IMR-90 (cell line): ENCODE data around the gene ADRA2C. TPM values are rescaled to one million over a fixed set of nuclear protein-coding genes. Genes with fewer than 3 reads are reported as not detected.

Source experiments
- ATAC-seq: fragments of 200-7000 bp; cut with Tn5 transposase; 2 replicates; pipeline ENCODE4 v1.9.1; 2020; ENCODE audit warnings: low read depth, mild to moderate bottlenecking, moderate library complexity
- BruUV-seq: library from RNA; stranded (reverse); fragments of 400-500 nt; replicated peaks from 2 replicates; lab custom pipeline; 2021; lab: Mats Ljungman, UMichigan
- CTCF ChIA-PET: fragments of 300-600 bp; formaldehyde crosslinking; extraction: SDS; loops from one replicate; lab custom pipeline; 2021; ENCODE audit warnings: antibody characterized with exemption; lab: Yijun Ruan, JAX
- POLR2A ChIA-PET: fragments of 300-600 bp; sonication (Branson Sonifier 250); formaldehyde crosslinking; loops from one replicate; lab custom pipeline; 2022; ENCODE audit warnings: antibody characterized with exemption; ENCODE audit not compliant: unreplicated experiment; lab: Charles Lee
- DNase-seq: peaks from one replicate; pipeline ENCODE4 v3.0.0; 2013
- H2AFZ ChIP-seq: replicated peaks from 2 replicates; pipeline ENCODE3; 2013; ENCODE audit warnings: low read length, mild to moderate bottlenecking; ENCODE audit not compliant: poor library complexity
- H2AK5ac ChIP-seq: 2 replicates; pipeline ENCODE4 v1.6.1; 2013; ENCODE audit warnings: low read depth, low read length, inconsistent platforms
- H2AK9ac ChIP-seq: replicated peaks from 2 replicates; pipeline ENCODE3; 2013; ENCODE audit warnings: mild to moderate bottlenecking, low read depth, low read length, moderate library complexity; ENCODE audit not compliant: poor library complexity
- H2BK120ac ChIP-seq: 2 replicates; pipeline ENCODE4 v1.6.1; 2013; ENCODE audit warnings: low read depth, low read length, inconsistent platforms
- H2BK15ac ChIP-seq: 3 replicates; pipeline ENCODE4 v1.6.1; 2013; ENCODE audit warnings: low read depth, low read length, inconsistent platforms
- H2BK20ac ChIP-seq: 2 replicates; pipeline ENCODE4 v1.6.1; 2013; ENCODE audit warnings: low read depth, mild to moderate bottlenecking, inconsistent platforms, low read length, moderate library complexity
- H2BK5ac ChIP-seq: 2 replicates; pipeline ENCODE4 v1.6.1; 2013; ENCODE audit warnings: mild to moderate bottlenecking, low read depth, low read length, inconsistent platforms; ENCODE audit not compliant: poor library complexity, severe bottlenecking
- H3K14ac ChIP-seq: replicated peaks from 2 replicates; pipeline ENCODE4 v1.6.1; 2013; ENCODE audit warnings: low read depth, low read length, inconsistent platforms
- H3K18ac ChIP-seq: 2 replicates; pipeline ENCODE4 v1.6.1; 2013; ENCODE audit warnings: low read depth, low read length, control low read depth
- H3K23ac ChIP-seq: 2 replicates; pipeline ENCODE4 v1.6.1; 2013; ENCODE audit warnings: low read depth, low read length, inconsistent platforms
- H3K27ac ChIP-seq: 2 replicates; pipeline ENCODE4 v1.5.1; 2013; ENCODE audit warnings: mild to moderate bottlenecking, control low read depth, low read length; ENCODE audit not compliant: insufficient read depth
- H3K27me3 ChIP-seq: 2 replicates; pipeline ENCODE4 v1.6.1; 2013; ENCODE audit warnings: low read length; ENCODE audit not compliant: control insufficient read depth, insufficient read depth
- H3K36me3 ChIP-seq: 2 replicates; pipeline ENCODE4 v1.6.1; 2013; ENCODE audit warnings: low read length, mixed read lengths; ENCODE audit not compliant: control insufficient read depth, insufficient read depth
- H3K4ac ChIP-seq: 2 replicates; pipeline ENCODE4 v1.6.1; 2013; ENCODE audit warnings: low read depth, low read length, inconsistent platforms
- H3K4me1 ChIP-seq: 2 replicates; pipeline ENCODE4 v1.6.1; 2013; ENCODE audit warnings: low read length, mixed read lengths; ENCODE audit not compliant: control insufficient read depth, insufficient read depth
- H3K4me2 ChIP-seq: 2 replicates; pipeline ENCODE4 v1.6.1; 2013; ENCODE audit warnings: low read depth, mild to moderate bottlenecking, control low read depth, low read length, moderate library complexity
- H3K4me3 ChIP-seq: 2 replicates; pipeline ENCODE4 v1.5.1; 2013; ENCODE audit warnings: low read depth, mild to moderate bottlenecking, control low read depth, low read length, moderate library complexity; ENCODE audit not compliant: insufficient read depth
- H3K56ac ChIP-seq: 2 replicates; pipeline ENCODE4 v1.6.1; 2013; ENCODE audit warnings: low read length, inconsistent platforms; ENCODE audit not compliant: insufficient read depth; ENCODE audit errors: extremely low read depth
- H3K79me1 ChIP-seq, 2 experiments: 2 replicates each; pipeline ENCODE4 v1.6.1; 2013; ENCODE audit warnings: low read length in 2 of 2, inconsistent platforms in 1 of 2, low read depth in 1 of 2
- H3K9ac ChIP-seq: 2 replicates; pipeline ENCODE4 v1.6.1; 2013; ENCODE audit warnings: low read depth, low read length, control low read depth
- H3K9me1 ChIP-seq: 2 replicates; pipeline ENCODE4 v1.6.1; 2013; ENCODE audit warnings: low read length, inconsistent platforms; ENCODE audit not compliant: insufficient read depth
- H3K9me3 ChIP-seq: 2 replicates; pipeline ENCODE4 v1.6.1; 2013; ENCODE audit warnings: low read length; ENCODE audit not compliant: control insufficient read depth, insufficient read depth
- H4K20me1 ChIP-seq: 2 replicates; pipeline ENCODE4 v1.6.1; 2013; ENCODE audit warnings: low read length, inconsistent platforms; ENCODE audit not compliant: insufficient read depth
- H4K5ac ChIP-seq: 2 replicates; pipeline ENCODE4 v1.6.1; 2013; ENCODE audit warnings: mild to moderate bottlenecking, low read depth, low read length, control low read depth
- H4K8ac ChIP-seq, 2 experiments: 2 replicates each; pipeline ENCODE4 v1.6.1; 2013; ENCODE audit warnings: low read depth in 2 of 2, low read length in 2 of 2, control low read depth in 1 of 2, inconsistent platforms in 1 of 2
- H4K91ac ChIP-seq: 2 replicates; pipeline ENCODE4 v1.6.1; 2013; ENCODE audit warnings: low read depth, low read length, inconsistent platforms; ENCODE audit not compliant: insufficient read depth
- CHD1 ChIP-seq: IDR thresholded peaks from 2 replicates; pipeline ENCODE4 v1.6.1; 2012; ENCODE audit warnings: low read depth, low read length, improper control_type of control experiment
- ELK1 ChIP-seq: fragments of 150-350 bp; IDR thresholded peaks from 2 replicates; pipeline ENCODE4 v1.6.1; 2016; ENCODE audit warnings: low read depth, mild to moderate bottlenecking, low read length, moderate library complexity, borderline replicate concordance
- MAFK ChIP-seq: IDR thresholded peaks from 2 replicates; pipeline ENCODE4 v1.6.1; 2012; ENCODE audit warnings: low read depth, low read length, improper control_type of control experiment
- MXI1 ChIP-seq: IDR thresholded peaks from 2 replicates; pipeline ENCODE4 v1.6.1; 2012; ENCODE audit warnings: low read depth, mild to moderate bottlenecking, low read length, moderate library complexity, borderline replicate concordance
- NFE2L2 ChIP-seq: fragments of 150-350 bp; IDR thresholded peaks from 2 replicates; pipeline ENCODE4 v1.6.1; 2016; ENCODE audit warnings: low read depth, mild to moderate bottlenecking, low read length
- WGBS, 2 experiments: methylation state at CpG; one replicate each; pipeline versions ENCODE4 v1.1.5 to v1.1.7; 2013; ENCODE audit warnings: missing lambda C conversion rate in 2 of 2; ENCODE audit not compliant: insufficient read length in 1 of 2; ENCODE audit errors: extremely low coverage in 2 of 2; 5-methylcytosine and 5-hydroxymethylcytosine counted together
- dilution Hi-C: fragments of 300-500 bp; cut with HindIII; formaldehyde crosslinking; loops from one replicate; pipeline ENCODE4 v1.14.3; 2018; ENCODE audit warnings: low sequenced_read_pairs; ENCODE audit not compliant: unreplicated experiment
- in situ Hi-C: fragments of 300-500 bp; cut with MboI; formaldehyde crosslinking; loops from 3 replicates; pipeline ENCODE4 v1.14.3; 2019; ENCODE audit warnings: low sequenced_read_pairs, inconsistent platforms, mixed read lengths
- intact Hi-C: fragments of 100-400 bp; cut with micrococcal nuclease; formaldehyde crosslinking; loops from 2 replicates; pipeline ENCODE4 v1.10.0; 2022
- polyA plus RNA-seq, 3 experiments: library from polyadenylated mRNA; depleted of rRNA; stranded (reverse); fragments of >200 nt; gene quantifications; 2 replicates each; pipeline ENCODE4 v1.2.3, GENCODE V29; 2012; ENCODE audit warnings: low replicate concordance in 1 of 3
- total RNA-seq: library from RNA; depleted of rRNA; stranded (reverse); fragments of >200 nt; gene quantifications from 2 replicates; pipeline ENCODE4 v1.2.3, GENCODE V29; 2012

The ADRA2C gene
- total and polyA plus RNA-seq, 2 of the 4 experiments (the other 2 are of a cell fraction): under 0.01 to 0.14 TPM

GRCh38 chr4:3721186-3721585, 45.0 kb upstream of the ADRA2C start:
- H3K9ac ChIP-seq: no peak overlapping the region
- no peak overlapping the region for H2AFZ ChIP-seq
- H3K9me1 ChIP-seq: no peaks in the 10 kb centered on the region
- H3K27me3 ChIP-seq: peaks cover 59% of the 10 kb centered on the region
- intact Hi-C loops: no loop called here
- BruUV-seq: no TSS peak
- POLR2A ChIA-PET: no interaction called here
- H4K20me1 ChIP-seq: no peaks in the 10 kb centered on the region
- peaks cover 15% of the 10 kb centered on the region for H3K9me3 ChIP-seq
- no peak overlapping the region for H4K91ac ChIP-seq
- no peak overlapping the region for H3K4ac ChIP-seq
- no peaks in the 10 kb centered on the region for H3K36me3 ChIP-seq
- ATAC-seq (no peak), DNase-seq (no peak)
- no peaks in the 10 kb centered on the region for H3K79me1 ChIP-seq
- H2AK9ac ChIP-seq: no peak overlapping the region
- H3K4me3 ChIP-seq: no peak overlapping the region
- H2BK120ac ChIP-seq: no peak overlapping the region
- H3K4me1 ChIP-seq: no peaks in the 10 kb centered on the region
- in situ Hi-C loops: no loop called here
- no peak overlapping the region for H2BK20ac ChIP-seq
- H3K56ac ChIP-seq: no peak overlapping the region
- CTCF ChIA-PET: no interaction called here
- H2BK15ac ChIP-seq: no peak overlapping the region
- dilution Hi-C loops: no loop called here
- no peak overlapping the region for H4K8ac ChIP-seq
- no peak overlapping the region for H2BK5ac ChIP-seq
- H3K27ac ChIP-seq: no peak overlapping the region
- TF ChIP-seq MXI1: no peak
- TF ChIP-seq MAFK: no peak
- TF ChIP-seq NFE2L2: no peak
- TF ChIP-seq ELK1: no peak
- TF ChIP-seq CHD1: no peak
- H4K5ac ChIP-seq: no peak overlapping the region
- no peak overlapping the region for H3K23ac ChIP-seq
- H3K14ac ChIP-seq: no peak overlapping the region
- no peak overlapping the region for H3K4me2 ChIP-seq
- WGBS, 2 experiments: 67% methylated on average over 1 of the region's 8 CpGs; no CpG with 5 or more reads in 1 of the 2 experiments
- H3K18ac ChIP-seq: no peak overlapping the region
- H2AK5ac ChIP-seq: no peak overlapping the region
